Middle frontal gyrus (tissue), 1 donor: ENCODE results near the gene TOB1.
"Not testable (repeated sequence)": the region's sequence is repeated elsewhere in the genome, so short reads cannot be mapped to it uniquely, and the experiment has no call there.

Experiments
- DNase-seq: peaks from one replicate; pipeline ENCODE4 v3.0.0-alpha.2; 2015; ENCODE audit warnings: low spot score; ENCODE audit errors: extremely low spot score

TOB1 gene

DNA sequence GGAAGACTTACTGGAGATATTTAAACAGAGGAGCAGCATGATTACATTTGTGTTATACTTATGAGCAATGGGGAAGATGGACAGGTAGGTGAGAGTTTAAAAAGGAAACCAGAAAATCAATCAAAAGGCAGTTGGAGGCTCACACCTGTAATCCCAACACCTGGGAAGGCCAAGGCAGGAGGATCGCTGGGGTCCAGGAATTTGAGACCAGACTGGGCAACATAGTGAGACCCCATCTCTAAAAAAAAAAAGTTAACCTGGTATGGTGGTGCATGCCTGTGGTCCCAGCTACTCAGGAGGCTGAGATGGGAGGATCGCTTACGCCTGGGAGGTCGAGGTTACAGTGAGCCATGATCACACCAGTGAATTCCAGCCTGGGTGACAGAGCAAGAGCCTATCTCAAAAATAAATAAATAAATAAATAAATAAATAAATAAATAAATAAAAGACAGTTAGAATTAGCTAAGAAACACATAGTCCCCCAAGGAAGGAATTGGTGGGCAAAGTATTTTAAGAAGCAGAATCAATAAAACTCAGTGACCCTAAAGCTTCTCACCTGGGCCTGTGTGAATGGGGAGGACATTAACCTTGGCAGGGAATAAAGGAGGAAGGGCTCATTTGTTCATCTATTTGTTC, 32.3 kb upstream of the TOB1 start:
- no peak for DNase-seq

DNA sequence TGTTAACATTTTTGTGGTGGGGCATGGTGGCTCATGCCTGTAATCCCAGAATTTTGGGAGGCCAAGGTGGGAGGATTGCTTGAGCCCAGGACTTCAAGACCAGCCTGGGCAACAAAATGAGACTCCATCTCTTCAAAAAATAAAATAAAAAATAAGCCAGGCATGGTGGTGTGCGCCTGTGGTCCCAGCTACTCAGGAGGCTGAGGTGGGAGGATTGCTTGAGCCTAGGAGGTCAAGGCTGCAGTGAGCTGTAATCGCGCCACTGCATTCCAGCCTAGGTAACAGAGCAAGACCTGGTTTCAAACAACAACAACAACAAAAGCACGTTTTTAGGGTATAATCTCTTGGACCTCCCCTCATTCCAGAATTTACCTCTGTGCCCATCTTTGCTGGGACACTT, 28.4 kb upstream of the TOB1 start:
- DNase-seq = not testable (repeated sequence)

DNA sequence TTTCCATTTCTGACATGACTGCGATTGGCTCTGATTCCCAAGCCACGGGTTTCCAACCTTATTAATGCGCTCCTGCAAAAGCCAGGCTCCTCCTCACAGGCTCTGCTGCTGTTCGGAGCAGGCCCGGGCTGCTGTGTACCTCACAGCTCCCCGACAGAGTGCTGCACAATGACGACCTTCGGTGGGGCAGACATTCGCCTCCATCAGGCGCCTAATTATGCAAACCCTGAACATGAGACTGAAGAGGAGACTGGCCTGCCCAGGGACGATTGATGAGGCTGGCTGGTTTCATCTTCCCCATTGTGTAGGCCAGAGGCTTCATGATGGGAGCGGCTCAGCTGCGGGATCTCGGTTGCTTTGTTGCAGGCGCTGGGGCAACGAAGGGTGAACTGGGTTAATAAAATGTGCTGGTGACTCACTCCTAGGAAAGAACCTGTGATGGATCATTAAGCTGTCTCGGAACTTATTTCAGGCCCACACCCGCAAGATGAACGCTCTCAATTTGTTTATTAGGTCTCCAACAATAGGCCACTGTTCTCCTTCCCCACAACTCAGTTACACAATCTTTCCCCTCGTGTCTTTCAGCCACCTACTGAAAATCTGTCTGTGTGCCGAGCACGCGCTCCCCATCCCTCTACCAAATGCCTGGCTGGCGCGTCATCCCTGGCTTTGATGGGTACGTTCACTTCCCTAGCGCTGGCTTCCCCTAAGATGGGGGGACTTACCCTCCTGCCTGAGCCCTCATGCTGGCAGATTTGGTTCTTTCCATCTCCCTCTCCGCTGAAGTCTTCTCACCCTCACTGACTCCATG, 27.2 kb upstream of the TOB1 start:
- peak; percentile 9 for DNase-seq

DNA sequence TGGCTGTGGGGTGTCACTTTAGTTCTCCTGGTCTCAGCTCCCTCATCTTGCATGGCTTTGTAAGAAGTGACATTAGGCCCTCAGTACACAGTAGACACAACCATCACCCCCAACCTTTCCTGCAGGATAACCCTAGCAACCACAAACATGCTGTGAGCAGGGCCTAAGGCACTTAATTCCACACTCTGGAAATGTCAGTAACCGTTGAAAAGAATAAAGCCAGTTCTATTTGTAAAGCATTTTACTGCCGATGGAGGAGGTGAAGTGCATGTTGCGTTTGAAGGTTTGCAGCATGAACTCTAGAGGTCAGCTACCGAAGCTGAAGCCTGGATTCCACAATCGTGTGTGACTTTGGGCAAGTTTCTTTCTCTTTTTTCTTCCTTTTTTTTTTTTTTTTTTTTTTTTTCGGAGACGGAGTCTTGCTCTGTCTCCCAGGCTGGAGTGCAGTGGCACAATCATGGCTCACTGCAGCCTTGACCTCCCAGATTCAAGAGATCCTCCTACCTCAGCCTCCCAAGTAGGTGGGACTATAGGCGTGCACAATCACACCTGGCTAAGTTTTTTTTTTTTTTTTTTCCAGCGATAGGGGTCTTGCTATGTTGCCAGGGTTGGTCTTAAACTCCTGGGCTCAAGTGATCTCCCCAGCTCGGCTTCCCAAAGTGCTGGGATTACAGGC, 26.1 kb upstream of the TOB1 start:
- no peak for DNase-seq

DNA sequence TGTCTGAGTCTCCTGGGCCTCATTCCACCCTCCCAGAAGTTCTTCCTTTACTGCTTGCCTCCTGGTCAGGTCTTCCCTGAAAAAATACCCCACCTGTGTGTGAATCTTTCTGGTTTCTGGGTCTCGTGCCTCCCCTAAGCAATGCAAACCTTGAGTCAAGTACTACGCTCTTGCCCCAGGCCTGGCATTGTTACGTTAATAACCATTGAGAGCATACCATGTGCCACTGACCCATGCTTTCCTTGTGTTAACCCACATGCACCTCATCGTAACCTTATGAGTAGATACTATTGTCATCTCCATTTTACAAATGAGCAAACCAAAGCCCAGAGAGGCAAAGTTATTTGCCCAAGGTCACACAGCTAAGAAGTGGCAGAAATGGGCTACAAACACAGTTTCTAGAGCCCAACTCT, 25.4 kb upstream of the TOB1 start:
- no peak for DNase-seq

DNA sequence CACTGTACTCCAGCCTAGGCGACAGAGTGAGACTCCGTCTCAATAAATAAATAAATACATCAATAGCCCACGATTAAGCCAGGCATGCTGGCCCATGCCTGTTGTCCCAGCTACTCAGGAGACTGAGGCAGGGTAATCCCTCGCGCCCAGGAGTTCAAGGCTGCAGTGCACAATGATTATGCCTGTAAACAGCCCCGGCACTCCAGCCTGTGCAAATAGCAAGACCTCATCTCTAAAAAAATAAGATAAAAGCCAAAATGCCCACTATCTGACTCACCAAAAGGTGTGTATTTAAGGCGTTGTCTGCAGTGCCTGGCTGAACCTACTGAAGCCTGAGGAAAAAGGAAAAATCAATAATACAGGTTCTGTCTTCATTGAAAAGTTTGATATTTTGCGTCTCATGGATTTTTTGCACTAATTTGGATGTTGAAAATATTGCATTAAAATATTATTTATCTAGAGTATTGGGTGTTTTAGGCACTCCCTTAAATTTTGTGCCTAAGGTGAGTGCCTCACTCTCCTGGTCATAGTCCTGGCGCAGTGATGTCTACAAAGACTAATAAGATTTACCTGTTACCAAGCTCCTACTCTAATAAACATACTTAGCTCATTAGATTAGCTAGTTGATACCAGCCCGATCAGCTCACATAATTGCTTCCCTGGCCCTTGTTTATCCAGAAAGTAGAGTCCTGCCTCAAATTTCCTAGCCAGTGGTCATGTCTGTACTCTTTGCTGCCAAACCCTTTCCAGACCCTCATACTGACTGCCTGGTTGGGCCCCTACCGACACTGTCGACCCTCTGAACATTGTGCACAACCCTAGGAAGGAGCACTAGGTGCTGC, 24.7 kb upstream of the TOB1 start:
- no peak for DNase-seq

DNA sequence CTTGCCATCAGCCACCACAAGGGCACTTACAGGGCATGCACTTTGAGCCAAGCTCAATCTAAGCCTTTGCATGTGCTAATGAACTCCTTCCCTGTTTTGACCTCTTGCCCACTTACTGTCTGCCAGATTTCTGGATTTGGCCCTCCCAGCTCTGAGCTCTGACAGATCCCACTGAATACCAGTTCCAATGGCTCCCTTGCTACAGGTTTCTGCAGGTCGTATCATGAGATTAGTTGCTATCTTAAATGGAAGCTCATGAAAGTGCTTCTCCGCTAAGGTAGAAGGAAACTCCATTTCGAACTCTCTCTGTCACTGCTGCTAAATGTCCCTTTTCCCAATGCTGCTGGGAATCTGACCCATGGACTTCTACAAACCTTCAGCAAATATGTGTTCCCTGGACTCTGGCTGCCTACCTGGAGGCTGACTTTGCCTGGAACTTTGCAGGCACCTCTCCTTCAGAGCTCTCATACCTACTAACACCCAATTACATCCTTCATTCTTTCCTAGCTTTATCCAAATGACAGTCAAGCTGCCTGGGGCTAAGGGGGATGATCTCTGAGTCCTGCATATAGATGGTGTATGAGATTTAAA, 23.5 kb upstream of the TOB1 start:
- no peak for DNase-seq

DNA sequence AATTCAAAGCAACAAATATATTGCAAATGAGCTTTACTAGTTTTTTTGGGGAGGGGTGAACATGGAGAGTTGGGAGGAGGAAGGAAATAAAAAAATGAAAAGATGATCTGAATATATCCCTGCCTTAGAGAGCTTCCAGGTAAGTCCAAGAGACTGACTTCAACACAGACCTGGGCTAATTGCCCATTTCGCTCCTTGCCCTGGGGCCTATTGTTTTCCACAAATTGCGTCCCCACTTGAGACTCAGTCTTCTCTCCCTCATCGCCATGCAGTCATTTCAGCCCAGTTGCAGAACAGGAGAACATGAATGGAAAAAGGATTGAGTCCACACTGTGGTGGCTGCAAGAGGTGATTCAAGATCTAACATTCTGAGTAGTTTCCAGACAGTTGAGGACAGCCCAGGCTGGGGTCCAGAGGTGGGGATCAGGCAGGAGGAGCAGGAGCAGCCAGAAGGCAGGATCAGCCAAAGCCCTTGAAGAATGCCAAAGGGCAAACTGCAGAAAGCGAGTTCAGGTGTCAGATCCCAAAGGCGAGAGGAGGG, 21.6 kb upstream of the TOB1 start:
- DNase-seq = no peak

DNA sequence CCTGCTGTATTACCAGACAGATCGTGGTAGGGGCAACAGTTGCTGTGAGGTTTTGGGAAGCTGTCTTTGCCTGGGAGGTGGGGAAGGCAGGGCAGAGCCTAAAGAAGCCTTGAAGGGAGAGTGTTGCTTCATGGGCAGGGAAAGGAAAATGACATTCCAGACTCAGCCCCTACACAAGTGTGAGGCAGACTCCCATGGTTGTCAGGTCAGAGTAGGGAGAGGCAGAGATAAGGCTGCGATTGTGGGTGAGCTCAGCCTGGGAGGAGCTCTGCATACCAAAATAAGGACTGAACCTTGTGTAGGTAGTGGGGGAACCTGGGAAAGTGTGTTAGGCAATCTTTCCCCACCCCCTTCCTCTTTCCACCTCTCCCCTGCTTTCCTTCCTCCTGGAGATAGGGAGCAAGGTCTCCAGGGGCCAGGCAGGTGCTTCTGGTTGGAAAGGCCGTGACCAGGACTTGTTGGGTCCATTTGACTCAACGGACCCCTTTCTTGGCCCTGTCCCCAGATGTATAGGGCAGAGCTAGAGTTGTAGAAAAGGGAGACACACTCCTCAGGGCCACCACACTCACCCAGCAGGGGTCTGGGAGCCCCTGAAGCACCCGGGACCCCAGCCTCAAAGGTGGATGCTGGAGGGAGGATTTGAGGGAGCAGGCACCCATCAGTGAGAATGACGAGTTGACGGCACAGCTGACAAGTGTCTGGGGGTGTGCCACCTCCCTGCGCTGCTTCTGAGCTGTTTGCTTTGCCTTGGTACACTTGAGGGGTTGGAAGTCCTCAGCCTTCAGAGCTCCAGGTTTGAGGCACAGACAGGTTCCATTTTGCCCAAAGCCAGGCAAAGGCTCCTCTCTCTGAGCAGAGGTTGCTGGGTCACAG, 18.5 kb upstream of the TOB1 start:
- DNase-seq = no peak

DNA sequence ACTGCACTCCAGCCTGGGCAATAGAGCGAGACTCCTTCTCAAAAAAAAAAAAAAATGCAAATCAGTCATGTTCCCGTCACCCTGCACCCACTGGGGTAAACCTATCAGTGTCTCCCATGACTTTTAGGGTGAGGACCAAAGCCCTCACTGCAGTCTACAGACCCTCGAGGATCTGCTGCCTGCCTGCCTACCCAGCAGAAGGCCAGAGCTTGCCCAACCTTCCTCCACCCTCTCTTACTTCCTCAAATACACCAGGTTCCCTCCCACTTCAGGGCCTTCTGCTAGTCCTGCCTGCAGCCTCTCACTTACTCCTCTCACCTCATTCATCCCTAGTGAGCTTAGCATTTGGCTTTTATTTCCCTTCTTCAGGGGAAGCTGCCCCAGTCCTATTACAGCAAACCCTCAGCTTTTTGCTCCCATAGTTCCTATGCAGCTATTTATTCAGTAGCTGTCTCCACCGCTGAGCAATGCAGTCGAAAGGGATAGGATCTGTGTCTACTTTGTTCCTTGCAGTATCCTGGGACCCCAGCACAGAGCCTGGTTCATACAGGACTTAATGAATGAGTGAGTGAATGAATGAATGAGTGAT, 17.8 kb upstream of the TOB1 start:
- DNase-seq = no peak

DNA sequence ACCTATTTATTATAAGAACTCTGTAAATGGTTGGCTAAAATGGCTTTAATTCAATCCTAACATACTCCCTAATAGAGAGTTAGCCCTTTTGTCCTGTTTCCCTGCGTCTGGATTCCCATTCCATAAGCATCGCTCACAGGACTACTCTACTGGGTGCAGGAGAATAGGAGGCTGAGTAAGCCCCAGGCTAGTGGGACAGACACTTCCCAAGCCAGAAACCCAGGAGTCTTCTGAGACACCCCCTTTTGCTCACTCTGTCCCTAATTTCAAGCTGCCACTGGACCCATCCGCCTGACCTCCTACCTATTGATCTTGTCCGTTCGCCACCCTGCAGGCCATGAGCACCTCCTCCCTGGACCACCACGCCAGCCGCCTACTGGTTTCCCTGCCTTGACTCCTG, 16.7 kb upstream of the TOB1 start:
- DNase-seq = no peak

DNA sequence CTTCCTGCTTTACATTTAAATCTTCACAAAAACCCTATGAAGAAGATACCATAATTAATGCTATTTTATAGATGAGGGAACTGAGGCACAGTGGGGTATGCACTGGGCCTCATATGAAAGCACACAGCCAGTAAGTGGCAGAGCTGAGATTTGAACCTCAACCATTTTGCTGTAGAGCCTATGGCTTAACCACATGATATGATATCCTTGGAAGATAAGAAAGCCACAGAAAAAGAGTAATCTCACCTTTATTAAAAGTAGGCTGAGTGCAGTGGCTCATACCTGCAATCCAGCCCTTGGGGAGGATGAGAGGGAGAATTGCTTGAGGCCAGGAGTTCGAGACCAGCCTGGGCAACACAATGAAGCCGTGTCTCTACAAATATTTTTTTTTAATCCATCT, 15.0 kb upstream of the TOB1 start:
- DNase-seq = no peak

DNA sequence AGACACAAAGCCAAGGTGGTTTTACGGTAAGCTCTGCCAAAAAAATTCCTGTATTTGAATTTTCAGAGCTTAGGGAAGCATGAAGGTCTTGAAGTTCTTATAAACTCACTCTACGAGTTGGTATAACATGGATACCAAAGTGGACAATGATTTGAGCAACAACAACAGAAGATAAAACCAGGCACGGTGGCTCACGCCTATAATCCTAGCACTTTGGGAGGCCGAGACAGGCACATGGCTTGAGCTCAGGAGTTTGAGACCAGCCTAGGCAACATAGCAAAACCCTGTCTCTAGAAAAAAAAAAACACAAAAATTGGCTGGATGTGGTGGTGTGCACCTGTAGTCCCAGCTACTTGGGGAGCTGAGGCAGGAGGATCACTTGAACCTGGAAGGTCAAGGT, 12.9 kb upstream of the TOB1 start:
- no peak for DNase-seq

DNA sequence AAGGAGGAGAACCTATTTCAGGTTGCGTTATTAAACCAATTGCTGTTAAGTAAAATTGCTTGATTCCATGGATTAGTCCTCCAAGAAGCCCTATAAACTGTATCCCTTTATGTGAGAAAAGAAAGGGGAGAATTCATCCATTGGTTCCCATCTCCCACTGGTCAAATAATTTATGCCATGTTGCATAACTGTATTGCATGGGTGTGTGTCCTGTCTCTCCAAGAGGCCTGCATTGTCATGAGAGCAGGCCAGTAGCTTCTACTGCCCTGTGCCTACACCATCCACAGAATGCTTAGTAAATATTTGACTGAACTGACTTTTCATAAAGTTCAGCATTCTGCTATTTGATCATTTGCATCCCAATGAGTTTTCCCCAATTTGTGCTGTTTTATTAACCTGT, 11.7 kb upstream of the TOB1 start:
- DNase-seq = no peak

DNA sequence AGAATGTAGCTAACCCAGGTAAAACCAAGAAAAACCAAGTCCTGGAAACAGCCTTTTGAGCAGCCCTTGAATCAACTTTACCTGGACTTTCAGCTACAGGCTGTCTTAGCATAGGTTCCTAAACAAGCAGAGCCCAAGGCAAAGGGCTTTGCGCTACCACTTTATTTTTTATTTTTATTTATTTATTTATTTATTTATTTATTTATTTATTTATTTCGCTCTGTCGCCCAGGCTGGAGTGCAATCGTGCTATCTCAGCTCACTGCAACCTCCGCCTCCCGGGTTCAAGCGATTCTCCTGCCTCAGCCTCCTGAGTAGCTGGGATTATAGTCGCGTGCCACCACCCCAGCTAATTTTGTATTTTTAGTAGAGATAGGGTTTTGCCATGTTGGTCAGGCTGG, 10.9 kb upstream of the TOB1 start:
- not testable (repeated sequence) for DNase-seq

DNA sequence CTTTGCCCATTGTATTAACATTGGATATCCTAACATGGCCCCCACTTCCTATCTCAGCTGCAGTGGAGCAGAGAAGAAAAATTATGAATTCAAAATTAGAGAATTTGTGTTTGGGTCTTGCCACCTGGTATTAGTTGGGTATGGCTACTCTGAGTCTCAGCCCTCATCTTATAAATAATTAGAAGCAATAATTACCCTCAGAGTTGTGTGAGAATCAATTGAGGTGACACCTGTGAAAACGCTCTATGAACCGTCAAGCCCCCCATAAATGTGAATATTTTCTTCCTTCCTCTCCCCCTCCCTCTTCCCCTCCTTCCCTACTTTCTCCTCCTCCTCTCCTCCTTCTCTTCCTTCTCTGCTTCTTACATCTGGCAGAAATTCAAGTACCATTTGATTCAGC, 8.9 kb upstream of the TOB1 start:
- no peak for DNase-seq

DNA sequence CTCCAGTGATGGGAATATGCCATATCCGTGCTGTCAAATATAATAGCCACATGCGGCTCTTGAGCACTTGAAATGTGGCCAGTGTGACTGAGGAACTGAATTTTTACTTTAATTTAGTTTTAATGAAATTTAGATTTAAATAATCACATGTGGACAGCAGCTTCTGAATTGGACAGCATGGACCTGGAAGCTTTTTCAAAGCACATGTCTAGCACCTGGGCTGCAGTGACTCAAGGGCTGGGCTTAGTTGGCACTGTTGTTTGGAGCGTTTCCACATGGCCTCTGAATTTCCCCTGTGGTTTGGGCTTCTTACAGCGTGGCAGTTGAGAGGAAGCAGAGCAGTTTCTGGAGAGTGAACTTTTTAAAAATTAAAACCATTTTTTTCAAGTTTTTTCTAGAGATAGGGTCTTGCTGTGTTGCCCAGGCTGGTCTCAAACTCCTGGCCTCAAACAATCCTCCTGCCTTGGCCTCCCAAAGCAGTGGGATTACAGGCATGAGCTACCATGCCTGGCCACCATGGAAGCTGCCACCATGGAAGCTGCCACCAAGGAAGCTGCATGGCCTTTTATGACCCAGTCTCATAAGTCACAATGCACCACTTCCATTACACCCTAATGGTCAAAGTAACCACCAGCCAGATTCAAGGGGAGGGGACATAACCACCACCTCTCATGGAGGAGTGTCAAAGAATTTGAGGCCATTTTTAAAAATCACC, 6.7 kb upstream of the TOB1 start:
- DNase-seq = no peak

DNA sequence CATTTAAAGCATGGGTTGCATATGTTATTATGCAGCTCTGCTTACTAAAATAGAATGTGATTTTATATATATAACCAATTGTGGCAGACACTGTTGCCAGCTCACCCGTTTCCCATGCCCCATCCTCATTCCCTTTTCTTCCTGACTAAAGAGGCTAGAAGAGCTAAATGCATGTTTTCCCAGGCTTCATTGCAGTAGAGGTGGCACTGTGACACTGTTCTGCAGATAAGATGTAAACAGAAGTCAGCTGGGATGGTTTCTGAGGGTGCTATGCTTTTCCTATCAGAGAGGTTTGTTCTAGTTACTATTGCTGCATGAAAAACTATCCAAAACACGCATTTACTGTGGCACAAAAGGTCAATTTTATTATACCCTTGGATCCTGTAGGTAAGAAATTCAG, 5.7 kb upstream of the TOB1 start:
- no peak for DNase-seq

DNA sequence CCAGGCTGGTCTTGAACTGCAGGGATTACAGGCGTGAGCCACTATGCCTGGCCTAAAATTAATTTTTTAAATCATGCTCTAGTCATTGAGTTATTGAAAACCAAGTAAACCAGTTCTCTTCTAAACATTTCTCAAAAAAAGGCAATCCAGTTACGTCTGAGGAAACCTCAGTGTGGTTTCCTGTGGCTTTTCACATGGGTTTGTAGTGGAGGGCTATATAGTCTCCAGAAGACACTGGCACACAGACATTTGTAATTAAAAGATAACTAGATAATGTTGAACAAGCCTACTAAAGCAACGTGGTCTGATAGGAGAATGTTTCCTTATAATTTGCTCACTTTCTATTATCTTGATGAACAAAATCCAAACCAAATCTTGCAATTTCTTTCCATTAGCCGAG, 5.2 kb upstream of the TOB1 start:
- DNase-seq = no peak
